Measurements from ENCODE around the gene KCNIP2.
"Not testable (repeated sequence)": the region's sequence is repeated elsewhere in the genome, so short reads cannot be mapped to it uniquely, and the experiment has no call there.

The KCNIP2 gene

DNA sequence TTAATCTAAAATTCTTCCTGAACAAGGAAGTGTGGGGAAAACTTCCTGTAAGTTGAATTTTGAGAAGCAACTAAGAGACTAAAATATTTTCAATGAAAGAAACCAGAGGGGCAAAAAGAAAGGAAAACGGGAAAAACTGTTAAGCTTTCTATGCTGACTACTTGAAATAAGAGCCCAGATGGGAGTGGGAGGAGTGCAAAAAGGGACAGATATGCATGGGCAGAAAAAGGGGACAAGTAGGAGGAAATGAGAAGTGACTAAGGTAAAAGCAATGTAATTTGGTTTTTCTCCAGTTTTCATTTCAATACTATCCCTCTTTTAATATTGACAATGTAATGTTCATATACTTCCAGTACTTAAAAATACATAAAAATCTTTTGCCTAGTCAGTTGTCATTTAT, 36.4 kb downstream of the KCNIP2 start:
- TF ChIP-seq, protein P1, sequence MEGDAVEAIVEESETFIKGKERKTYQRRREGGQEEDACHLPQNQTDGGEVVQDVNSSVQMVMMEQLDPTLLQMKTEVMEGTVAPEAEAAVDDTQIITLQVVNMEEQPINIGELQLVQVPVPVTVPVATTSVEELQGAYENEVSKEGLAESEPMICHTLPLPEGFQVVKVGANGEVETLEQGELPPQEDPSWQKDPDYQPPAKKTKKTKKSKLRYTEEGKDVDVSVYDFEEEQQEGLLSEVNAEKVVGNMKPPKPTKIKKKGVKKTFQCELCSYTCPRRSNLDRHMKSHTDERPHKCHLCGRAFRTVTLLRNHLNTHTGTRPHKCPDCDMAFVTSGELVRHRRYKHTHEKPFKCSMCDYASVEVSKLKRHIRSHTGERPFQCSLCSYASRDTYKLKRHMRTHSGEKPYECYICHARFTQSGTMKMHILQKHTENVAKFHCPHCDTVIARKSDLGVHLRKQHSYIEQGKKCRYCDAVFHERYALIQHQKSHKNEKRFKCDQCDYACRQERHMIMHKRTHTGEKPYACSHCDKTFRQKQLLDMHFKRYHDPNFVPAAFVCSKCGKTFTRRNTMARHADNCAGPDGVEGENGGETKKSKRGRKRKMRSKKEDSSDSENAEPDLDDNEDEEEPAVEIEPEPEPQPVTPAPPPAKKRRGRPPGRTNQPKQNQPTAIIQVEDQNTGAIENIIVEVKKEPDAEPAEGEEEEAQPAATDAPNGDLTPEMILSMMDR (IDR thresholded peaks at IDR 0.05; ENCODE audit: low read depth, low read length) = no peak
- no peak overlapping the region for H3K4me3 ChIP-seq (replicated peaks in 1 of 2; ENCODE audit: low read depth in 2 of 2, low read length in 2 of 2)

GRCh38 chr10:101803511-101803910, 40.1 kb downstream of the KCNIP2 start:
- H3K4me3 ChIP-seq (replicated peaks in 1 of 2; ENCODE audit: low read depth in 2 of 2, low read length in 2 of 2) = no peak overlapping the region
- TF ChIP-seq, protein P1 (IDR thresholded peaks at IDR 0.05; ENCODE audit: low read depth, low read length) = no peak
- peak in 1 of 2 donors; percentile 26 for DNase-seq (ENCODE audit: low read depth in 2 of 2)

More for the DNA sequence above, 36.4 kb downstream of the KCNIP2 start:
- DNase-seq (ENCODE audit: low read depth in 2 of 2) = no peak

GRCh38 chr10:101797403-101798059, 46.1 kb downstream of the KCNIP2 start:
- DNase-seq (ENCODE audit: low read depth in 2 of 2) = no peak
- TF ChIP-seq, protein P1 (IDR thresholded peaks at IDR 0.05; ENCODE audit: low read depth, low read length) = no peak
- H3K4me3 ChIP-seq (replicated peaks in 1 of 2; ENCODE audit: low read depth in 2 of 2, low read length in 2 of 2) = no peak overlapping the region

- DNase-seq (ENCODE audit: low read depth in 2 of 2) = no peak
- H3K4me3 ChIP-seq (replicated peaks in 1 of 2; ENCODE audit: low read depth in 2 of 2, low read length in 2 of 2) = no peak overlapping the region
- TF ChIP-seq, protein P1 (IDR thresholded peaks at IDR 0.05; ENCODE audit: low read depth, low read length) = no peak
Observed at GRCh38 chr10:101793526-101793925, 50.1 kb downstream of the KCNIP2 start.

DNA sequence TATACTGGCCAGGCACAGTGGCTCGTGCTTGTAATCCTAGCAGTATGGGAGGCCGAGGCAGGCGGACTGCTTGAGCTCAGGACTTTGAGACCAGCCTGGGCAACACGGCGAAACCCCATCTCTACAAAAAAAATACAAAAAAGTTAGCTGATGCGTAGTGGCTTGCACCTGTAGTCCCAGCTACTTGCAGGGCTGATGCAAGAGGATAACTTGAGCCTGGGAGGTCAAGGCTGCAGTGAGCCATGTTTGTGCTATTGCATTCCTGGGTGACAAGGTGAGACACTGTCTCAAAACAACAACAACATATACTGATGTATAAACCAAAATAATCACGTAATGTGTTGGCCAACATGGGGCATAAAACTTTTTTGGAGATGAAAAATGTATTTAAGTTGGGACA, 53.9 kb downstream of the KCNIP2 start:
- no peak for DNase-seq (ENCODE audit: low read depth in 2 of 2)
- TF ChIP-seq, protein P1 (IDR thresholded peaks at IDR 0.05; ENCODE audit: low read depth, low read length) = no peak
- H3K4me3 ChIP-seq (replicated peaks in 1 of 2; ENCODE audit: low read depth in 2 of 2, low read length in 2 of 2) = no peak overlapping the region

DNA sequence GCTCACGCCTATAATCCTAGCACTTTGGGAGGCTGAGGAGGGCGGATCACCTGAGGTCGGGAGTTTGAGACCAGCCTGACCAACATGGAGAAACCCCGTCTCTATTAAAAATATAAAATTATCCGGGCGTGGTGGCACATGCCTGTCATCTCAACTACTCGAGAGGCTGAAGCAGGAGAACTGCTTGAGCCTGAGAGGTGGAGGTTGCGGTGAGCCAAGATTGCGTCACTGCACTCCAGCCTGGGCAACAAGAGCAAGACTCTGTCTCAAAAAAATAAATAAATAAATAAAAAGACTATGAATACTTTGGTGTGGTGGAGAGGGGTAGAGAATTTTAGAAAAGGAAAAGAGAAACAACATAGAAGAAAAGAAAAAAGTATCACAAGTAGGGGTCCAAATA, 54.4 kb downstream of the KCNIP2 start:
- DNase-seq (ENCODE audit: low read depth in 2 of 2); H3K4me3 ChIP-seq (replicated peaks in 1 of 2; ENCODE audit: low read depth in 2 of 2, low read length in 2 of 2): not testable (repeated sequence)

DNA sequence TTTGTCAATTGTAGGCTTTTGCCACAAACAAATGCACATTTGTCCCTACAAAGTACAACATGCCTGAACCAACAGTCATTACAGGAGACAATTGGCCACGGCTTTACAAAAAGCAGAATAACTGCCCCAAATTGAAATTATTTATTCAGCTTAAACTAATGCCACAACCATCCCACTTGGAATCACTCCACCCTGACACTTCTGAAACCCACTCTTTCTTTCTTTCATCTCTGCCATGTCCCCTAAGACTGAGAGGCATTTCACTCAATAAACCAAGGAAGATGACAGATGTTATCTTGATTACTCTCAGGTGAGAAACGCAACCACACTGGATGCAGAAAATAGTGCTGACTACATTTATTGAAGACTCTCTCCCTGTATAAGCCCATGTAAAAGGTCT, 57.8 kb downstream of the KCNIP2 start:
- no peak for DNase-seq (ENCODE audit: low read depth in 2 of 2)
- TF ChIP-seq, protein P1 (IDR thresholded peaks at IDR 0.05; ENCODE audit: low read depth, low read length) = no peak
- no peak overlapping the region for H3K4me3 ChIP-seq (replicated peaks in 1 of 2; ENCODE audit: low read depth in 2 of 2, low read length in 2 of 2)
